HG03135 (cell line): ENCODE measurements around the gene IGSF3.
A peak's percentile ranks its signal among the peaks of the same experiment; 100 is the strongest.
"Not testable (repeated sequence)": the region's sequence is repeated elsewhere in the genome, so short reads cannot be mapped to it uniquely, and the experiment has no call there.

Experiments
- ATAC-seq: cut with Tn5 transposase; IDR thresholded peaks from one replicate; pipeline ENCODE4 v1.9.1; 2021; ENCODE audit warnings: mild to moderate bottlenecking, moderate library complexity; ENCODE audit not compliant: unreplicated experiment

The IGSF3 gene

DNA sequence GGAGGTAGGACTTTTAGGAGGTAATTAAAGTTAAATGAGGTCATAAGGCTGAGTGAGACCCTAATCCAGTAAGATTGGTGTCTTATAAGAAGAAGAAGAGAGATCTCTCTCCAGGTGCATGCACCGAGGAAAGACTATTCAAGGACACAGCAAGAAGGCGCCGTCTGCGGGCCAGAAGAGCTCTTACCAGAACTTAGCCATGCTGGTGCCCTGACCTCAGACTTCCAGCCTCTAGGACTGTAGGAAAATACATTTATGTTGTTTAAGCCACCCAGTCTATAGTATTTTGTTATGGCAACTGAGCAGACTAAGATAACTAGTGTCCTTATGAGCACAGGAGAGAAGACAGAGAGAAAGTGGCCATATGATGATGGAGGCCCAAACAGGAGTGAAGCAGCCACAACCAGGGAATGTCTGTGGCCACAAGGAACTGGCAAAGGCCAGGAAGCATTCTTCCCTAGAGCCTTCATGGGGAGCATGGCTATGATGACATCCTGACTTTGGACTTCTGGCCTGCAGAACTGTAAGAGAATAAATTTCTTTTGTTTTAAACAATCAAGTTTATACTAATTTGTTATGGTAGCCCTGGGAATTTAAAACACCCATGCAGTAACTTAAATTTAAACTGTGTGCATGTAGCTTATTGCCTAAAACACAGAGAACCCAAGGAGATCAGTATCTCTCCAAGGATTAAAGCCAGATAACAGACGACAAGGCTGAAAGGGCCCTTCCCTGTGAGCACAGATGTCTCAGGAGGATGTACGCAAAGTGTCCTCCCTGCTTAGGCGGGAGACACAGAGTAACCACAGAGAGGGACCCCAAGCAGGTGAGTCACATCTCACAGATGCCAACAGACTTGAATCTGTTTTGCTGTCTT lies 86.8 kb downstream of the IGSF3 start:
- ATAC-seq: no peak

- no peak for ATAC-seq
Observed at GRCh38 chr1:116579259-116579875, 88.2 kb downstream of the IGSF3 start.

DNA sequence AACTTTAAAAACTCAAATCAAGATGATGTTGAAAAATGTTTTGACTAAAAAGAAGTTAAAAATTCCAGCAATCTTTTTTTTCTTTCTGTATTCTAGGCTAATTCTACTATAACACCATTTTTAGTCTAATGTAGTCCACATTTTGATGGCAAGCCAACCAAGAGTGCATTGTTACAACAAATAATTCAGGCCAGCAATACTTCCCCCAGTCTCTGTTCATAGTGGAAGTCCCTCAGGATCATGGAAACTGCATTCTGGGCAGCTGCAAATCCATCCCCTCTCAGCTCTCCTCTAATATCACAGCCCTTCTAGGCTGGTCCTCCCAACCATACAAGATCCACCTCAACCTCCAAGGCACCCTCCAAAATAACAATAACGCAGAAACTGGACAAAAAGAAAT lies 89.0 kb downstream of the IGSF3 start:
- no peak for ATAC-seq

DNA sequence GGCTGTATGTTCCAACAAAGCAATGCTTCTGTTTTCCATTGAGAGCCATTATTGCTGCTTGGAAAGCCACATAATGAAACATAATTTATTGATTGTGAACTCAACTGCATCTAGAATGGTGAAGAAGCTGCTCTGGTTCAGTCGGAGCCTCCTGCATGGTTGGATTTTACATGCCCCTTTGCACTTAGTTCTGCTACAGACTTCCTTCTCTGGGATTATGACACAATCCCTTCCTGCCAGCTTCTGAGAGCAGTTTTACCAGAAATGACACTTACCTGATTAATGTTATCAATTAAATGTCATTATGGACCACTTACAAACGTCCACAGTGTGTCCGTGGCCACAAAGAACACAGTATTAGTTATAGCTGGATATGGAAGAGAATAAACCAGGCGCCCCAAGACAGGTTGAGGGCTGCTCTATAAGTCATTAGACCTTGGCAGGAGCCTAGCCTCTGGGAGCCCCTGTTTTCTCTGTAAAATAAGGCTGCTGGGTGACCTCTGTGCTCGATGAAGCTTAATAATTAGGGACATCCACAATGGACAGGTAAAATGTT lies 89.7 kb downstream of the IGSF3 start:
- ATAC-seq: no peak

GRCh38 chr1:116574581-116575291 lies 92.8 kb downstream of the IGSF3 start:
- ATAC-seq: no peak

DNA sequence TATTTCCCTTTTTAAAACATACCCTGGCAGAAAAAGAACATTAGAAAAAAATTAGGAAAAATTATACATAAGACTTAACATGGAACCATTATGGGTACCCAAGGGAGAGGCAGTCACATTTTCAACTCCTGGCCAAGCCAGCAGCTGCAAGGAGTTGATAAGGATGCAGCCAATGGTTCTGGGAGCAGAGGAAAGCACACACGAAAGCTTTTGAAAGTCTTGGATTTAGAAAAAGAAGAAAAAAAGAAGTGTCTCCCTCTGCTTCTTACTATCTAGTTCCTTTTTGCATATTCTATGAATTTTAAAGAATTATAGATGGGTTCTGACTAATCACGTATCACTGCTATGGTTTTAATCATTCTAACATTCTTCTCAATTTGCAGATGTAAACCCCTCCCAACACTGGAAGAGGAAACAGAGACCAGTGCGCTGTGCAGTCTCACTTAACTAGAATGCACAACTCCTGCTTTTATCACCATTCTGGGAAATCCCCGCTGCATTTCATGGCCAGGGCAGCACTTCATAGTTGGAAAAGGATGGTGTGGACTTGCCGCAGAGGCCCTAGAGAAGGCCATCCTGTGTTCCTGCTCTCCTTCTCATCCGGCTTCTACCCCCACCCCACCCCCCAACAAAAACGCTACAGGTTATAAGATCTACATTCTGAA lies 94.0 kb downstream of the IGSF3 start:
- no peak for ATAC-seq

- ATAC-seq: no peak
Observed at GRCh38 chr1:116572771-116573430, 94.6 kb downstream of the IGSF3 start.

GRCh38 chr1:116572099-116572498 lies 95.4 kb downstream of the IGSF3 start:
- no peak for ATAC-seq

- no peak for ATAC-seq
Observed at GRCh38 chr1:116571215-116571919, 96.2 kb downstream of the IGSF3 start.

DNA sequence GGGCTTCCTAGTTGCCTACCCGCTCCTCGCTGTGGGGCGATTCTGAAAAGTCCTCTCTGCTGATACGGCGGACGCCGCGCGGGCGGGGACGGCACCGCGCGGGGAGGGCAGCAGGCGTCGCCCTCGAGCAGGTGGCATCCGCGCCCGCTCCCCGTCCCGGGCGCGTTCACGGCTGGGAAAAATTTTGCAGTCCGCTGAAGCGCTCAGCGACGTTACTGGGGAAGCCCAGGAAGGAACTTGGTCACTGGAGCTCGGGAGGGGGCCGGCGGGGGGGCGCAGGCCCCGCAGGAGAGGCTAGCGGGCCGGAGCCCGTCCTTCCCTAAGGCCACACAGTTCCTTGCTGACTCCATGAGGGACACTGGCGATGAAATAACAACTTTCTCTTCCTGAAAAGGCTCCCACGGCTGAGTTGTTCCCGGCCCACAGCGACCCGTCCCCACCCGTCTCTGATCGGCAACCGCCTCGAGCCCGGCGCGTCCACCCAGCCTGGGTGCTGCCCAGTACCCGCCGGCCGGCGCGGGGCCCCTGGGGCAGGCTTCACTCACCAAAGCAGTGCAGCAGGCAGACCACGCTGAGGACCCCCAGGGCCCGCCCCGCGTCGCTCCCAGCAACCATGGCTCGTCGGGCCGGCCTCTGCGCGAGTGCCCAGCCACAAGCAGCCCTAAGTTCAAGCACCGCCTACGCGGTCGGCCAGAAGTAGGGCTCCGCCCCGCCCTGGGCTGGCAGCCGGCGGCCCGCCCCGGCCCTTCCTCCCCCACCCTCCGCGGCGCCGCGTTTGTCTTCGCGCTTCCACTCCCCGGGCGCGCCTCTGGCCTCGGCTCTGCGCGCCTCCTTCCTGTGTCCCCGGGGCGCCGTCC lies 96.9 kb downstream of the IGSF3 start, which contains the start of gene CD58:
CD58 (minus strand) TSS at position 669 of the 857 bp plus-strand sequence; CDS start at position 615, 54 bp downstream.
- ATAC-seq: peak; percentile 63

GRCh38 chr1:116569776-116570357 lies 97.7 kb downstream of the IGSF3 start:
- ATAC-seq: no peak

- no peak for ATAC-seq
Observed at GRCh38 chr1:116569381-116569670, 98.2 kb downstream of the IGSF3 start.

GRCh38 chr1:116568662-116569380 lies 98.7 kb downstream of the IGSF3 start:
- no peak for ATAC-seq

GRCh38 chr1:116567790-116568661 lies 99.5 kb downstream of the IGSF3 start:
- no peak for ATAC-seq

GRCh38 chr1:116565222-116565621 lies 102.3 kb downstream of the IGSF3 start:
- no peak for ATAC-seq

DNA sequence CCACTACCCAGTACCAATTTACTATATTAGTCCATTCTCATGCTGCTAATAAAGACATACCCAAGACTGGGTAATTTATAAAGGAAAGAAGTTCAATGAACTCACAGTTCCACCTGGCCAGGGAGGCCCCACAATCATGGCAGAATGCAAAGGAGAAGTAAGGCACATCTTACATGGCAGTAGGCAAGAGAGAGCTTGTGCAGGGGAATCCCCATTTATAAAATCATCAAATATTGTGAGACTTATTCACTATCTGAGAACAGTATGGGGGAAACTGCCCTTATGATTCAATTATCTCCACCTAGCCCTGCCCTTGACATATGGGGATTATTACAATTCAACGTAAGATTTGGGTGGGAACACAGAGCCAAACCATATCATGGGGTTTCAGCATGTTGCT lies 103.1 kb downstream of the IGSF3 start:
- ATAC-seq: no peak

- not testable (repeated sequence) for ATAC-seq
Observed at GRCh38 chr1:116562465-116562864, 105.1 kb downstream of the IGSF3 start.
